Stomach (tissue), 9 donors: ENCODE measurements around the gene NTF3. TPM values are rescaled to one million over a fixed set of nuclear protein-coding genes. Genes with fewer than 3 reads are reported as not detected.

Experiments
- DNase-seq, 2 donors: peaks; one replicate each; pipeline versions ENCODE4 v3.0.0 to v3.0.0-alpha.2; 2013 to 2019
- H3K27ac ChIP-seq, 5 donors: fragments of 200-600 bp in 4 of 5; sonication (generic) in 4 of 5; one replicate each; pipeline ENCODE4 v1.5.1; 2013 to 2019; ENCODE audit warnings: mild to moderate bottlenecking in 1 of 5, moderate library complexity in 1 of 5
- H3K27me3 ChIP-seq, 3 donors: fragments of 200-600 bp; sonication (generic); one replicate each; pipeline ENCODE4 v1.5.1; 2017 to 2019; ENCODE audit warnings: mixed run types in 1 of 3
- H3K36me3 ChIP-seq, 4 donors: fragments of 200-600 bp; sonication (generic); 1 replicate in 3 of 4; 2 replicates in 1 of 4; pipeline ENCODE4 v1.5.1; 2016 to 2019
- H3K4me1 ChIP-seq, 4 donors: fragments of 200-600 bp; sonication (generic); one replicate each; pipeline ENCODE4 v1.5.1; 2016 to 2019
- H3K4me3 ChIP-seq, 4 donors: fragments of 200-600 bp; sonication (generic) in 3 of 4; one replicate each; pipeline ENCODE4 v1.5.1; 2016 to 2019; ENCODE audit warnings: mild to moderate bottlenecking in 1 of 4
- H3K9me3 ChIP-seq, 4 donors: fragments of 200-600 bp; sonication (generic); one replicate each; pipeline ENCODE4 v1.5.1; 2016 to 2019
- EP300 ChIP-seq: sonication (generic); formaldehyde crosslinking; IDR thresholded peaks from one replicate; pipeline ENCODE4 v1.6.1; 2017; ENCODE audit warnings: antibody characterized with exemption
- POLR2A ChIP-seq, 4 donors: fragments of 450-650 bp; IDR thresholded peaks; one replicate each; pipeline ENCODE4 v1.6.1; 2016; ENCODE audit warnings: antibody characterized with exemption in 4 of 4, control low read depth in 2 of 4, mild to moderate bottlenecking in 1 of 4, moderate library complexity in 1 of 4
- POLR2AphosphoS5 ChIP-seq, 3 donors: sonication (generic); formaldehyde crosslinking; IDR thresholded peaks; one replicate each; pipeline ENCODE4 v1.6.1; 2016; ENCODE audit warnings: antibody characterized with exemption in 3 of 3
- WGBS, 5 donors: extraction: QIAGEN DNeasy Blood & Tissue Kit in 3 of 5; methylation state at CpG; one replicate each; pipeline versions ENCODE4 v1.1.5 to v1.1.7; 2013 to 2018; 5-methylcytosine and 5-hydroxymethylcytosine counted together
- intact Hi-C: fragments of 100-400 bp; cut with DNase I; formaldehyde crosslinking; loops from one replicate; pipeline ENCODE4 v1.15.1; 2023; ENCODE audit warnings: low total_unique reads
- polyA plus RNA-seq, 3 donors: library from polyadenylated mRNA; stranded (reverse); fragments of 200-250 nt; gene quantifications; one replicate each; pipeline ENCODE4 v1.2.3, GENCODE V29; 2013
- total RNA-seq, 5 donors: library from RNA; depleted of rRNA; stranded (reverse); fragments of >200 nt; gene quantifications; one replicate each; pipeline versions ENCODE4 v1.1.0 to v1.2.3, GENCODE V29; 2014 to 2016
- TF ChIP-seq, protein P1 (sequence below), 7 experiments: fragments of 450-650 bp in 4 of 7; fragments of 200-600 bp in 3 of 7; sonication (generic) in 3 of 7; IDR thresholded peaks; one replicate each; pipeline ENCODE4 v1.5.1; 2016 to 2019; ENCODE audit warnings: antibody characterized with exemption in 7 of 7, control low read depth in 2 of 7, mild to moderate bottlenecking in 1 of 7
- donor health status: healthy with polysubstance abuse.
- donor health status: Bipolar disorder and iron deficiency.
- donor health status: healthy.

Gene NTF3
- total and polyA plus RNA-seq, 8 donors, result 0.87 to 7.3 (median 4.0) TPM; not detected in 3

DNA sequence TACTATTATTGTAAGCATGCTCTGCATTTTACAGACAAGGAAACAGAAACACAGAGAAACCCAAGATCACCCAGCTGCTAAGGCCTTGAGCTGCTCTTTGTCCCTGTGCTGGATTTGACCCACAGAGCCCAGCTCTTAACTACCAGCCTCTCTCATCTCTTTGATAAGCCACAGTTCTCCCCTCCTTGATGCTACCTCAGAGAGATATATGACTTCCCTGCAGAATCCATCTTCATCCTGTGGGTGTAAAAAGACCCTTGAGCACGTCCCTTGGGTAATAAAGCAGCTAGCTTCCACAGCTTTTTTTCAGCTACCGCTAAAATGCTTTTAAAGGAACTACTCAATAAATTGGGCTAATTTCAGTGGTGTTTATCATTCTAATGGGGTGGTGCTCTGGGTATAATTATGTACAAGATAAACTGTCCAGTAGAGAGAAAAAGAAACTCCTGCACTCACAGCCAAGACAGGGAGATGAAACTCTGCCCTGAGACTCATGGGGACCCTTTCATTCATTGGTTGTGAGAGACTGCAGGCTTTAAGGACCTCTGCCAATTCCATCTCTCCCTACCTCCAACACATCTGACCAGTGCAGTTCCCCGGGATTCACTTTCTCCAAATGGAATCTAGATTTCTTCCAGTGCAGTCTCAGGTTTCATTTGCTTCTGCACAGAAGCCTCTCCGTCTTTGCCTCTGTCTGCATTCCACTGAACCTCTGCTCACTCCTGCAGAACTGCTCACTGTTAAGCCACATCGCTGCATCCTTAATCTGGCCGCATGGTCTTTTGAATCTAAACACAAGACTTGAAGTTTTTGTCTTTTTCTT is 24.7 kb upstream of the NTF3 start:
- DNase-seq, result peak in 1 of 2 donors; percentile 34
- no peak for TF ChIP-seq POLR2A (IDR thresholded peaks at IDR 0.05)
- TF ChIP-seq, protein P1, sequence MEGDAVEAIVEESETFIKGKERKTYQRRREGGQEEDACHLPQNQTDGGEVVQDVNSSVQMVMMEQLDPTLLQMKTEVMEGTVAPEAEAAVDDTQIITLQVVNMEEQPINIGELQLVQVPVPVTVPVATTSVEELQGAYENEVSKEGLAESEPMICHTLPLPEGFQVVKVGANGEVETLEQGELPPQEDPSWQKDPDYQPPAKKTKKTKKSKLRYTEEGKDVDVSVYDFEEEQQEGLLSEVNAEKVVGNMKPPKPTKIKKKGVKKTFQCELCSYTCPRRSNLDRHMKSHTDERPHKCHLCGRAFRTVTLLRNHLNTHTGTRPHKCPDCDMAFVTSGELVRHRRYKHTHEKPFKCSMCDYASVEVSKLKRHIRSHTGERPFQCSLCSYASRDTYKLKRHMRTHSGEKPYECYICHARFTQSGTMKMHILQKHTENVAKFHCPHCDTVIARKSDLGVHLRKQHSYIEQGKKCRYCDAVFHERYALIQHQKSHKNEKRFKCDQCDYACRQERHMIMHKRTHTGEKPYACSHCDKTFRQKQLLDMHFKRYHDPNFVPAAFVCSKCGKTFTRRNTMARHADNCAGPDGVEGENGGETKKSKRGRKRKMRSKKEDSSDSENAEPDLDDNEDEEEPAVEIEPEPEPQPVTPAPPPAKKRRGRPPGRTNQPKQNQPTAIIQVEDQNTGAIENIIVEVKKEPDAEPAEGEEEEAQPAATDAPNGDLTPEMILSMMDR (IDR thresholded peaks at IDR 0.05), result no peak
- H3K36me3 ChIP-seq, result no peaks in the 10 kb centered on the region
- H3K4me1 ChIP-seq, result no peaks in the 10 kb centered on the region
- intact Hi-C loops, result no loop called here
- no peak overlapping the region for H3K4me3 ChIP-seq
- H3K27me3 ChIP-seq, result peaks cover 0 to 5% (median 0%) of the 10 kb centered on the region in 3 donors
- peaks cover 0 to 7% (median 3%) of the 10 kb centered on the region in 4 donors for H3K9me3 ChIP-seq
- 47 to 60% (median 52%) methylated on average over 6 of the region's 6 CpGs for WGBS, 5 donors
- no peak overlapping the region for H3K27ac ChIP-seq

DNA sequence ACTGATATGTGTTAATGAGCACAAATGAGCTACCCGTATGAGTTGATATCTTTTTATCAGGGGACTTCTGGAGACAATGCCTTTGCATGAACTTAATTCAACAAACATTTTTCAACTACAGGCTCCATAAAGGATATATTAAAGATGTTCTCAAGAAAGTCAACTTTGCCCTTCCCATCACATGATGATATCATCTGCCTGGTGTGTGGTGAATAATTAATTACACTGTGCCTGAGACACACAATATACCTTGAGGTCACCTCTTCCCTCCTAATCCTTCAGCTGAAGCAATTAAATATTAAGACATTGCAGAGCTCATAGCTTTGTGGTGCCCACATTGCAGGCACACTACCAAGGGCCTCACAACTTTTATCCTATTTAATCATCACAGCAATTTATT is 22.3 kb upstream of the NTF3 start:
- WGBS, 5 donors, result 21 to 53% (median 29%) methylated on average over 1 of the region's 1 CpG
- TF ChIP-seq POLR2A (IDR thresholded peaks at IDR 0.05), result no peak
- TF ChIP-seq POLR2AphosphoS5 (IDR thresholded peaks at IDR 0.05), result no peak
- TF ChIP-seq, protein P1 (IDR thresholded peaks at IDR 0.05), result no peak
- no peak for TF ChIP-seq EP300
- Histone ChIP-seq H3K9me3 (peaks cover 0 to 8% (median 3%) of the 10 kb centered on the region in 4 donors), H3K27me3 (peaks cover 0 to 5% (median 0%) of the 10 kb centered on the region in 3 donors), H3K36me3 (no peaks in the 10 kb centered on the region), H3K4me1 (no peaks in the 10 kb centered on the region), H3K4me3 (no peak overlapping the region), H3K27ac (no peak overlapping the region)
- DNase-seq, result no peak
- intact Hi-C loops, result no loop called here

DNA sequence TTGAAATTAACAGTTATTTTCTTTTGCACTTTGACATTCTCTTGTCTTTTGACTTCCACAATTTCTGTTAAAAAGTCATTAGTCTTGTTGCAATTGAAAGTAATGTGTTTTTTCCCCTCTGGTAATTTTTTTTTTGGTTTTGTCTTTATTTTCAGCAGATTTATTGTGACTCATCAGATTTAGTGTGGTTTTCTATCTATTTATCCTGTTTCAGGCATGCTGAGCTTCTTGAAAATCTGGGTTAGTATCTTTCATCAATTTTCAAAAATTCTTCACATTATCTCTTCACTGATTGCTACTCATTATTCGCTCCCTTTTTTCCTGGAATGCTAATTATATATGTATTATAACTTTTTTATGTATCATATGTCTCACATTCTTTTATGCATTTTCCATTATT is 15.3 kb upstream of the NTF3 start:
- Histone ChIP-seq H3K36me3 (no peaks in the 10 kb centered on the region), H3K4me1 (no peaks in the 10 kb centered on the region), H3K27me3 (peaks cover 0 to 4% (median 0%) of the 10 kb centered on the region in 3 donors), H3K27ac (no peak overlapping the region), H3K9me3 (peaks cover 0 to 9% (median 3%) of the 10 kb centered on the region in 4 donors), H3K4me3 (no peak overlapping the region)
- 81 to 96% (median 85%) methylated on average over 1 of the region's 1 CpG for WGBS, 5 donors
- DNase-seq, result no peak
- TF ChIP-seq EP300, result no peak
- no peak for TF ChIP-seq POLR2A (IDR thresholded peaks at IDR 0.05)
- TF ChIP-seq, protein P1 (IDR thresholded peaks at IDR 0.05), result no peak
- no peak for TF ChIP-seq POLR2AphosphoS5 (IDR thresholded peaks at IDR 0.05)
- intact Hi-C loops, result no loop called here

DNA sequence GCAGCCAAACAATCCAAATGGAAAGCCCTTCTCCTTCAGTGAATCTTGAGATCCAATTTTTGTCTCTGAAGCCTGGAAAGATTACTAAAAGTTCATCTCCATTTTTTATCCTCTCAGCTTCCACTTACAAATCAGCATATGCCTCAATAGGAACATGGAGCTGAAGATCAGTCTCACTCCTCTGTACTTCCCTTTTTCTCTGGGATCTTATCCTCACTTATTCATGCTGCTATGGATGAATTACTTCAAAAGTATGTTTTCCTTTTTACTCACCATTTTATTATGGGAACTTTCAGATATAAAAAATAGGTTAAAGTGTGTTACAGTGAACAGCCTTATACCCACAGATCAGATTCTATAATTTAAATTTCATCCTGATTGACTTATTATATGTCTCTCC is 14.4 kb upstream of the NTF3 start:
- Histone ChIP-seq H3K4me1 (no peaks in the 10 kb centered on the region), H3K27ac (no peak overlapping the region), H3K36me3 (no peaks in the 10 kb centered on the region), H3K27me3 (peaks cover 0 to 7% (median 0%) of the 10 kb centered on the region in 3 donors), H3K9me3 (peaks cover 0 to 6% (median 2%) of the 10 kb centered on the region in 4 donors), H3K4me3 (no peak overlapping the region)
- DNase-seq, result no peak
- intact Hi-C loops, result no loop called here
- TF ChIP-seq POLR2AphosphoS5 (IDR thresholded peaks at IDR 0.05), result no peak
- TF ChIP-seq, protein P1 (IDR thresholded peaks at IDR 0.05), result no peak
- TF ChIP-seq EP300, result no peak
- no peak for TF ChIP-seq POLR2A (IDR thresholded peaks at IDR 0.05)
